Measurements from ENCODE around the gene UFSP1.
"Not testable (repeated sequence)": the region's sequence is repeated elsewhere in the genome, so short reads cannot be mapped to it uniquely, and the experiment has no call there.

The UFSP1 gene

DNA sequence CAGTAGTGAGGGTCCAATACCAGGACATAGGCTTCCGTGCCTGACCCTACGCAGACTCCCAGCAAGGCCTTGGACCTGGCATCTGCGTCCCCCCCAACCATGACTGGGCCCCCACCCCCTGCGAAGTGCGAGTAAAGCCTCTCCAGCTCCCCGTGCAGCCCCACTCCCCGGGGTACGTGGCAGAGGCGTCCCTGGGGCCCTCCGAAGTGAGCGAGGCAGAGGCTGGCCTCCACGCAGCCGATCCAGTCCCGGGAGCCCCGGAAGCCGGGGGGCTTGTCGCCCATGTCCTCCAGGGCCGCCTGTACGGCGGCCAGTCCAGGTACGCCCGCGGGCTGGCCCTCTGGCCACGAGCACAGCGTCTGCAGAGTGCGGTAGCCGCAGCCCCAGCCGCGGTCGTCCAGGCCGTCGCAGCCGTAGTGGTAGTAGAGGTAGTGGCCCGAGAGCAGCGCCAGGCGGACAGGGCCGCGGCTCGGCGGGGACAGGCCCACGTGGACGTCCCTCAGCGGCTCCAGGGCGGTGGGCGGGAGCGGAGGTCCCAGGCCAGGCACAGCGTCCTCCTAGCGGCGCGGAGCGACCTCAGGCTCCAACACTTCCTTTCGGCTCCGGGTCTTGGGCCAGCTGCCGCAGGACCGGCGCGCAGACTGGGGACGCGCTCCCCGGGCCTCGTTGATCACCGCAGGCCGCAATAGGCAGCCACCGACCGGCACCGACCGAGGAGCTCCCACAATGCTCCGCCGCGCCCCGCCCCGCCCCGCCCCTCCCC is at the start of gene UFSP1:
Gene UFSP1 (minus strand): TSS at position 728 of the 763 bp plus-strand sequence. CDS start 444 bp downstream, at position 284.
- DNase-seq = no peak

GRCh38 chr7:100936167-100936566 is 46.7 kb upstream of the UFSP1 start:
- not testable (repeated sequence) for DNase-seq

DNA sequence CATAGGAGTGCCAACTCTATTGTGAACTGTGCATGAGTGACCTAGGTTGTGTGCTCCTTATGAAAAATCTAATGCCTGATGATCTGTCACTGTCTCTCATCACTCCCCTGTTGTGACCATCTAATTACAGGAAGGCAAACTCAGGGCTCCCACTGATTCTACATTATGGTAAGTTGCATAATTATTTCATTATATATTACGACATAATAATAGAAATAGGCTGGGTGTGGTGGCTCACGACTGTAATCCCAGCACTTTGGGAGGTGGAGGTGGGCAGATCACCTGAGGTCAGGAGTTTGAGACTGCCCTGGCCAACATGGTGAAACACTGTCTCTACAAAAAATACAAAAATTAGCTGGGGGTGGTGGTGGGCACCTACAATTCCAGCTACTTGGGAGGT is 45.9 kb upstream of the UFSP1 start:
- DNase-seq = not testable (repeated sequence)

GRCh38 chr7:100933734-100934133 is 44.2 kb upstream of the UFSP1 start:
- no peak for DNase-seq

DNA sequence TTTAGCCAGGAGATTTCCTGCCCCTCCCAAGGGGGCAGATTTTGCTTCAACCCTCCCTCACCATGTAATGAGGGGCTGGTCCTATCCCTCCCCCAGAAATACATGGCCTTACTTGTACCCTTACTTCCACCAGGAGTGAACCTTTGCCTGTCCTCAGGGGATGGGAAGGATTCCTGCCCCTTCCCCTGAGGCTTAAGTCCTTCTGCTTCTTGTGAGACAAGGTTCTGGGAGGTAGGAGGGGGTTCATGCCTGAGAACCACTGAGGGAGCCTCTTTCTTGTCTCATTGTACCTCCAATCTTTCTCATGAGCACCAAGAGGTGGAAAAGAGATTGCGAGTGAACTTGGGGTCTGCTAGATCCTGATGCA is 40.3 kb upstream of the UFSP1 start:
- no peak for DNase-seq

DNA sequence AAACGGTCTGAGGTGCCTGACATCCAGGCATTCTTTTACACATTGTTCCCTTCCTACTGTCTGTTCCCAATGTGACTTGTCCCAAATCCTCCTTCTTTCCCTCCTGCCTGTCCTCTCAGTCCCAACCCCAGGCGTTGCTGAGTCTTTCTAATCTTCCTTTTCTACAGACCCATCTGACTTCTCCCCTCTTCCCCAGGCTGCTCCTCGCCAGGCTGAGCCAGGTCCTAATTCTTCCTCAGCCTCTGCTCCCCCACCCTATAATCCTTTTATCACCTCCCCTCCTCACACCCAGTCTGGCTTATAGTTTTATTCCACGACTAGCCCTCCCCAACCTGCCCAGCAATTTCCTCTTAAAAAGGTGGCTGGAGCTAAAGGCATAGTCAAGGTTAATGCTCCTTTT is 34.1 kb upstream of the UFSP1 start:
- not testable (repeated sequence) for DNase-seq

DNA sequence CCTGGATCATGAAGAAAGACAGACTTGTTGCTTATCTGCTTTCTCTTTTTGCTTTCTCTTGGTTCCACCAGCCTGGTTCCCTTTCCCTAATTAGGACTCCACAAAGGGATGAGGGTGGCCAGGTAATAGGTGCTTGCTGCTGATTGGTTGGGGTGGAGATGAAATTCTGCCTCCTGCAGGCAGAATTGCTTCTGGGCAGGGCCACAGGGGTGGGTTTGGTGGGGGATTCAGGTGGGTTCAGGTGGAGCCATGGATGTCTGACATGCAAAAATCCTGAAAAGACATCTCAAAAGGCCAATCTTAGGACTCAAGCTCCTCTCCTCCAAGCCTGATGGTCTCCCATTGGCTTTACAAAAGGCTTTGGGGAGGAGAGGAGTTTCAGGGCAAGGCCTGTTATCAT is 31.5 kb upstream of the UFSP1 start:
- DNase-seq = no peak

- DNase-seq = not testable (repeated sequence)
Measured at GRCh38 chr7:100919779-100920437, 30.4 kb upstream of the UFSP1 start.

DNA sequence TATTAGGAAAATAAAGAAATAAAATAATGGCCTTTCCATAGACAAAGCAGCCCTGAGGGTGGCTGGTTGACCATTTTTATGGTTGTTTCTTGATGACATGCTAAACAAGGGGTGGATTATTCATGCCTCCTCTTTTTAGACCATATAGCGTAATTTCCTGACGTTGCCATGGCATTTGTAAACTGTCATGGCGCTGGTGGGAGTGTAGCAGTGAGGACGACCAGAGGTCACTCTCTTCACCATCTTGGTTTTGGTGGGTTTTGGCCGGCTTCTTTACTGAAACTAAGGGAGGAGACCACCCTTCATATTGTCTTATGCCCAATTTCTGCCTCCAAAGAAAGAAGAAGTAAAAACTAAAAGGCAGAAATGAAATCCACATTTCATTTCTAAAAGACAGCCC is 29.8 kb upstream of the UFSP1 start:
- not testable (repeated sequence) for DNase-seq

DNA sequence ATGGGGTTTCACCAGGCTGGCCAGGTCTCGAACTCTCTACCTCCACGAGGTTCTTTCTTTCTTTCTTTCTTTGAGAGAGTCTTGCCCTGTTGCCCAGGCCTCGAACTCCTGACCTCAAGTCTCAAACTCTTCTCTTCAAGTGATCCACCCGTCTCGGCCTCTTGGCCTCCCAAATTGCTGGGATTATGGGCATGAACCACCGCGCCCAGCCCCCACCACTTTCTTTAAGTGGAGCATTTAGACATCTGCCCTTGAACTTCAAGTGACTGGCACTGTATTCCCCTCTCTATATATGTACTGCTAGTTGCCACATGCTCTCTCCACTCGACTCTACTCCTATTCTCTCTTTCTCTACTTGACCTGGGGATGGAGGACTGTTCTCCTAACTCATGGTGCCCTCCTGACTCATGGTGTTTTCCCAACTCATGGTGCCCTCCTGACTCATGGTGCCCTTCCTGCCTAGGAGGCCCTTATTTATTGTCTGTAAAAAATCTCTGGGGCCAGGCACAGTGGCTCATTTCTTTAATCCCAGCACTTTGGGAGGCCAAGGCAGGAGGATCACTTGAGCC is 25.4 kb upstream of the UFSP1 start:
- DNase-seq = no peak

DNA sequence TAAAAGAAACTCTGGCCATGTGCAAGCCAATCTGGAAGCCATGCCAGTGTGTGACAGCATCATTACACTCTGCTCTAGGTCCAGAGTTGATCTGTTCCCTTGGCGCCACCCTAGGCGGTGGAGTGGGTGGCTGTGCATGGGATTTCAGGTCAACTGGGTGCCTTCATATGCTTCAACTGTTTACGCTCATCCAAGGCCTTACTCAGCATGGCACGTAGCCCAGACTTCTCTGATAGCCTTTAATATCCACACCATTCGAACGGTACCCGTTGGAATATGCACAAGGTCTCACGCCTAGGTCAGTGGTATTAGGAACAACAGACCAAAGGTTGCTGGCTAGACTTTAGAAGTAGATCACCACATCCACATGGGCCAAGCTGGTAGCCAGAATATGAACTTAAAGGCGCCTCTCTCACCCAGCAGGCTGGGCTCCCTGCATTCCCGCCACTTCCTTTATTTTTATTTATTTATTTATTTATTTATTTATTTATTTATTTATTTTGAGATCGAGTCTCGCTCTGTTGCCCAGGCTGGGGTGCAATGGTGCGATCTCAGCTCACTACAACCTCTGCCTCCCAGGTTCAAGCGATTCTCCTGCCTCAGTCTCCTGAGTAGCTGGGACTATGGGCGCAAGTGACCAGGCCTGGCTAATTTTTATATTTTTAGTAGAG is 24.8 kb upstream of the UFSP1 start:
- DNase-seq = no peak

- DNase-seq = no peak
Measured at GRCh38 chr7:100911484-100911883, 22.0 kb upstream of the UFSP1 start.

- DNase-seq = not testable (repeated sequence)
Measured at GRCh38 chr7:100910443-100910842, 20.9 kb upstream of the UFSP1 start.

DNA sequence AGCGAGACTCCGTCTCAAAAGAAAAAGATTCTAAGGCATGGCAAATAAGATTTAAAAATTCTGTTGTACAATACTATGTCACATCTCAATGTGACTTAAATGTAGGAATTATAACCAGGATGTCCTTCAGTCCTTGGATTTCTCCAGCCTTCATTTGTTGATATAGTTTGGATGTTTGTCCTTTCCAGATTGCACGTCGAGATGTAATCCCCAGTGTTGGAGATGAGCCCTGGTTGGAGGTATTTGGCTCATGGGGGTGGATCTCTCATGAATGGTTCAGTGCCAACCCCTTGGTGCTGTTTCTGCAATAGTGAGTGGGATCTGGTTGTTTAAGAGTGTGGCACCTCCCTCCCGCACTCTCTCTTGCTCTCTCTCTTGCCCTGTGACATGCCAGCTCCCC is 19.0 kb upstream of the UFSP1 start:
- DNase-seq = no peak

DNA sequence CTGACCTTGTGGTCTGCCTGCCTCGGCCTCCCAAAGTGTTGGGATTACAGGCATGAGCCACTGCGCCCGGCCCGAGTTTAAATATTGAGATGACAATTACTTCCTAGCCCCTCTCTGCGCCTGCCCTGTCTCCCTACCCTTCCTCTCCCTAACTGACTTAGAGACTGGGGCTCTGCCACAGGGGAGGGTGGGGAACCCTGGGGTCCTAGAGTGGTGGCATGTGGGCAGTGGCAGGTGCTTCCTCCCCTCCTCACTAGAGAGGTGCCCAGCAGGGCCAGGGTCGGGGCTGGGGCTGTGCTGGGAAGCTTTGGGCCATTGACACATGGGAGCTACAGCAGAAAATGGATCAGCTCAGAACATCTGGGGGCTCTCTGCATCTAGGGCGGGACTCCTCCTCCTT is 13.1 kb upstream of the UFSP1 start:
- no peak for DNase-seq

- no peak for DNase-seq
Measured at GRCh38 chr7:100901921-100902332, 12.4 kb upstream of the UFSP1 start.

DNA sequence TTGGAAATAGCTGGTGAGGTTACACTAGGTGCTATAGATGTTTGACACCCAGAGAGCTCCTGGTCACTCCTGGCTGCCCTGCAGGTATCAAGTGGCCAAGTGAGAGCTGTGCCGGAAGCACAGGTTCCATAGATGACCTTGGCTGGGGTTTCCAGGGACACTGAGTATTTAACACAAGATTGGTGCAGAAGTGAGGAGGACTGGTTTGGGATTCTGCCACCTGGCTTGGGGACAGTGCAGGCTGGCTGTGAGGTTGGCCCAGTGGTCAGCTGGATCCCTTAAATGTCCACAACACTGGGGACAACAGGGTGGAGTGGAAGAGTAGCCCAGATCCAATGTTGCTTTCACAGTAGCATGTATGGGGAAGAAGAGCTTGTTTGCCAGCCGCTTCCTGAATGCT is 11.5 kb upstream of the UFSP1 start:
- no peak for DNase-seq

GRCh38 chr7:100899432-100899831 is 9.9 kb upstream of the UFSP1 start:
- DNase-seq = no peak

DNA sequence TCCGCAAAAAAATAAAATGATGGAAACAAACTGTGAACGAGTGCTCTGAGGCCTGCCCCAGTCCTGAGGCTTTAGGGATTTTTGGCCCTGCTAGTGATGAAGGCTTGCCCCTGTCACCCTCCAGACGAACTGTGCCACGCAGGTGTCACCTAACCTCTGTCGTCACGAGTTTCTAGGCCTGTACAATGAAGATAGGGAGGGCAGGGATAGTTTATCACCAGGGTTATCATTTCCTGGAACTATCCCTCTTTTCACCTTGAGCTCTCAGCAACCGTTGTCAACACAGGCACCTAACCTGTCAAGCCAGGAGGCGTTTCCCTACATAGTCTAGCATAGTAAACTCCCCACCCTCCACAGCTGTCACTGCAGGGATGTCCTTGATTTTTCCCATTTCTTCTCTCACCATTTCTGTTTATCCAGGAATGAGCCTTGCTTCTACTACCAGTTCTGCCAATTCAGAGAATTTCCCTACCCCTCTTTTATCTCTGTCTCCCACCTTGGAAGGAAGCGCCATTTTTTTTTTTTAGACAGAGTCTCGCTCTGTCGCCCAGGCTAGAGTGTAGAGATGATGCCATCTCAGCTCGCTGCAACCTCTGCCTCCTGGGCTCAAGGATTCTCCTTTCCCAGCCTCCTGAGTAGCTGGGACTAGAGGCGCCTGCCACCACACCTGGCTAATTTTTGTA is 8.4 kb upstream of the UFSP1 start:
- no peak for DNase-seq

DNA sequence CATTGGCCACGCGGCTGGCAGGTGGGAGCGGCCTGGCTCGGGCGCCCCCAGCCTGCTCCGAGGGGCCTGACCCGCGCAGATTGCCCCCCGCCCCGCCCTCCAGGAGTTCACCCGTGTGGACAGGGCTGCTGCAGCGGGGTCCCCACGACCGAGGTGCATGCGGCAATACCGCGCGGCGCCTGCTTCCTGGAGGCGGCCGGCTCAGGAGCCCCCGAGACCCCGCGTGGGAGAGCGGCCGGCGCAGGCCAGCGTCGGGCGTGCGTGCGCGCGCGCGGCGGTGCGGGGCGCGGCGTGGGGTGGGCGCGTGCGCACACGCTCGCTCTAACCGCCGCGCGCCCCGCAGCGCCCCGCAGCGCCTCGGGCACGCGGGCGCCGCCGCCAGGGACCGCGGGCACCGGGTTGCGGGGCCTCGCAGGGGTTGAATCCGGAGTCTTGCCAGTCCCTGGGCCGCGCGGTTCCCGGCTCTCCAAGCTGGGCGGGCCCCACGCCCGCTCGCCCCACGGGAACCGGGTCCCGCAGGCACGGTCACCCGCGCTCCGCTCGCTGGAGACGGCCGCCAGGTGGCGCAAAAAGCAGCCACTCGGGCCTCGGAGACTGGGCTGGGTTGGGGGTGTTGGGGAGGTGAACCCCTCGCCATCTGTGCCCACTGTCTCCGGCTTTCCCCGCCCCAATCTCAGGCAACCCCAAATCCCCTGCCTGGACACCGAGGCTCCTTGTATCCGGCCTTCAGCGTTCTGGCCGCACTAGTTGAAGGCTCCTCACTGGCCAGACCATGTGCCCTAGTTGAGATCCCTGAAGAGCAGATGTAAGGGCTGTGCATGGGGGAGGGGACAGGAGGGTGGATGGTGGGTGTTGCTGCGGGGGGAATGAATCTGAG is 7.5 kb upstream of the UFSP1 start:
- peak; percentile 15 for DNase-seq

DNA sequence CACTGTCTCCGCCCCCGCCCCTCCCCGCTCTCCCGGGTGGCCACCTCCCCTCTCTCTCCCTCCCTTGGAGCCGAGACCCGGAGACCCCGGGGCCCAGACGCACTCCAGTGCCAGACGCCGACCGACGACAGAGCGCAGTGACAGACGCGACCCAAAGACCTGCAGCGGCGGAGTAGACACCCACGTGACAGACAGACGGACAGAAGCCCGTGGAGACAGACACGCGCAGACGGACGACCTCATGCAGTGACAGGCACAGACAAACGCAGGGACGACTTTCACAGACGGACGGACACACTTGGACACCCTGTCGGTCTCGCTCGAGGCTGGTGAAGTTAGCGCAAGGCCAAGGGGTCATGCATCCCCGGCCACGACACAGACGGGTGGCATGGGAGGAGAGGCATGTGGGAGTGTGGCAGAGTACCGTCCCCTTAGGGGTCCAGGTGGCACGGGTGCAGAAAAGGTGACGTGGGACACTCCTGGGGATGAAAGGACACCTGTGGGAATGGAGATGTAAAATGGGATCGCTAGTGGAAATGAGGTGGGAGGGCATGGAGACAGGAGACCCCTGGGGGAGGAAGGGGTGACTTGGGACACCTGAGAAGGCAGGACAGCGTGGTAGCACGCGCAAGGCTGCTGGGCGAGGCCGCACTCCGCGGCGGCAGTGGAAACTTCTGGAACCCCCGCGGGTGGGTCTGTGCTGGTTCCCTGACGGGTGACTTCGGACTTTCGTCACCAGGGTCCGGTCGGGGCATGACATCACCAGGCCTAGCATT is 6.6 kb upstream of the UFSP1 start:
- no peak for DNase-seq

GRCh38 chr7:100895701-100895955 is 6.1 kb upstream of the UFSP1 start, which contains the start of gene ACHE:
ACHE (minus strand) TSS chr7:100895888; CDS start chr7:100894232, 1,656 bp downstream.
- no peak for DNase-seq

Data from NCI-H345 (cell line).